HPDE6-E6E7 (cell line): ENCODE data around the gene TGFBR1.

Experiments
- DNase-seq: peaks from one replicate; pipeline ENCODE4 v3.0.0; 2011; ENCODE audit warnings: missing footprints; ENCODE audit errors: extremely low spot score

The TGFBR1 gene

DNA sequence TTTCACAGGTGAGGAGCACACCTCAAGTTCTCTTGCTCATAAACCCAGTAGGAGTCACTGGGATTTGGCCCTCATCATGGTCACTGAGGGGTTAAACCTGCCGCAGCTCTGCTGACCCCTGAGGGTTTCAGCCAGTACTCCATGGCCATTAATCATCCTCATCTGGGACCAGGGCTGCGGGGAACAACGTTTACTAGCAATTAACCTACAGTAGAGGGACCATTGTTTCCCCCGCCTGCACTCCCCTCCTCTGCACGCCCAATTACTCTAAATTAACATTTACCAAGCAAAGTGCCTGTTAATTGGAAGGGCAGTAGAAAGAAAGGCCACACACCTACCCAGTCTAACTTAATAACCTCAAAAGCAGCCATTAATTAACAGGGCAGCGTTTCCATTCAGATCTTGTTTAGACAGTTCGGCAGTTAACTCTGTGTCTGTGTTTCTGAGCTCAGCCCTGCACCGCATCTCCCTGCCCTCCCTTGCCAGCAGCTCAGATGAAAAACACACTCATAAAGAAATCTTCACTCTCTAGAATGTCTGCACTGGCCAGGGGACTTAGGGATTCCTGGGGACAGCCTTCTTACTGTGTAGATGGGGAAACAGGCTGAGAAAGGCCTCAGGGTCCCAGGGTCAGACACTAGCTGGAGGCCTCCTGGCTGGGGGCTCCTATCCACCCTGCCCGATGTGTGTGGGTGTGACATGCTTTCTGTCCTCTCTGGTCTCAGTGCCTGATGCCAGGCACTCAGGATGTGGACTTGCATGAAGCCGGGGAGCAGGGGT lies 65.3 kb downstream of the TGFBR1 start:
- no peak for DNase-seq

DNA sequence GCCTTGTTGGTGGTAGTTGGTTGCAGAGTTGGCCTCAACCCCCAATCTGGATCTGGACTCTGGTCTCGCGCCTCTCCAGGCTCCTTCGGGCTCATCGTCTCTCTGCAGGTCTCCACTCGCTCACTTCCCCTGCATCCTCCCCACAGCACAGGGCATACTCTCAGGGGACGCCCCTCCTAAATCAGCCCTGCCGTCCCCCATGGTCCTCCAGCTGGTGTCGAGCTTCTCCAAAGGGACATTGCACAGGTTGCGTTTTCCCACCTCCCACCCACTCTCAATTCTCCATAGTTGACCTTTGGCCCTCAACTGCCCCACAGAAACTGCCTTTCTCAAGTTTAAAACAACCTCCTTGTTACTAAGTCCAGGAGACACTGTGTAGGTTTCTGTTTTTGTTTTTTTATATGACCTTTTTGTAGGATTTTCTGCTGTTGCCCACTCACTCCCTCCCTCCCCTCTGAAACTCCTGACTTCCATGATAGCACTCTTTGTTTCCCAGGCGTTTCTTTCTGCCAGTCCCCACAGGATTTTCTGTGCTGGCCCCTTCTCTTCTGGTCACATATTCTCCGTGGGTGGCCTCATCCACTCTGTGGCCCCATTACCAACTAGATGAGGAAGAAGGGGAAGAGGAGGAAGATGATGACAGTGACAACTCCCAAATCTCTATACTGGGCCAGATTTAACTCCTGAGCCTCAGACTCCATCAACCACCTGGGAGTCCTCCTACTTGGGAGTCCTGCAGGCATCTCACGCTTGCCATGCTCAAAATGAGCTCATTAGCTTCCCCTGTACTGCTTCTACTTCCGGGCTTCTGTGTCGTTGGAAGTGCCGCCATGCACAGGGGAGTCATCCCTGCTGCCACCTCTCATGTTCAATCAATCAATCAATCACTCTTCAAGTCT lies 66.6 kb downstream of the TGFBR1 start:
- DNase-seq: no peak

DNA sequence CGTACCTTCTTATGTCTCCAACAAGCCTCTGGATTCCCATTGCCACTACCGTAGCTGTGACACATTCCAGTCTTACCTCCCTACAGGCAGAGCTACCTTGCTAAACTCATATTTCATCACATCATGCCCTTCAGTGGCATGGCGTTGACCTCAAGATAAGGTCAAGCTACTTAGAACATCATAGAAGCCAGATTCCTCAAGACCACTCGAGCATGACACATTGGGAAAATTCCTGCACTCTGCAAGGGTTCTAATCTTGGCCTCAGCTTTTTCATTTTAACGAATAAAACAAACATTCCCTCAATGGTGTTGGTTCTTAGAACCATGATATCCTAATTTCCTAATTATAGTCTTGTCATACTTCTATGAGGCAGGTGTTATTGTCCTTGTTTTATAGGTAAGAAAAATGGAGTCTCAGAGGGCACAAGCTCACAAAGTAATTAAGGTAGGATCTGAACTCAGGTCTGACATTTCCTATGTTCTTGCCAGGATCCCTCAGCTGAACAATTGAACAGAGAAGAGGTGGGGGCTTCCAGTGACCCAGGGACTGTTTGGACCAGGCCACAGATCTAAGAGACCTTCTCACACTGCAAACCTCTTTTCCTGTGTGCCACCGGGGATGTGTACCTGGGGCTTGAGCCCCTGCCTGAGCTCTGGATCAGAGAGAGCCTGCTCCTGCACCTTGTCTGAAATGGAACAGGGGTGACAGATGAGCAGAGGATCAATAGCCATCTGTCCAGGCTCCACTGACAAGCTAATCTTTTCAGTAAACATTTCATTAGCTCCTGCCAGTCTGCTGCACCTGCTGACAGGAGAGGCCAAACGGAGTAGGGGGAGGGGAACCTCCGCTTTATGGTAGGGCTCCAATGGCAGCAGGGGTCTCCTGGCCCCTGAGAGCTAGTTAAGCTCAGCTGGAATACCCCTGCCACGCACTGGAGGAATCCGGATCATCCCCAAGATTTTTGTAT lies 67.5 kb downstream of the TGFBR1 start:
- DNase-seq: no peak

DNA sequence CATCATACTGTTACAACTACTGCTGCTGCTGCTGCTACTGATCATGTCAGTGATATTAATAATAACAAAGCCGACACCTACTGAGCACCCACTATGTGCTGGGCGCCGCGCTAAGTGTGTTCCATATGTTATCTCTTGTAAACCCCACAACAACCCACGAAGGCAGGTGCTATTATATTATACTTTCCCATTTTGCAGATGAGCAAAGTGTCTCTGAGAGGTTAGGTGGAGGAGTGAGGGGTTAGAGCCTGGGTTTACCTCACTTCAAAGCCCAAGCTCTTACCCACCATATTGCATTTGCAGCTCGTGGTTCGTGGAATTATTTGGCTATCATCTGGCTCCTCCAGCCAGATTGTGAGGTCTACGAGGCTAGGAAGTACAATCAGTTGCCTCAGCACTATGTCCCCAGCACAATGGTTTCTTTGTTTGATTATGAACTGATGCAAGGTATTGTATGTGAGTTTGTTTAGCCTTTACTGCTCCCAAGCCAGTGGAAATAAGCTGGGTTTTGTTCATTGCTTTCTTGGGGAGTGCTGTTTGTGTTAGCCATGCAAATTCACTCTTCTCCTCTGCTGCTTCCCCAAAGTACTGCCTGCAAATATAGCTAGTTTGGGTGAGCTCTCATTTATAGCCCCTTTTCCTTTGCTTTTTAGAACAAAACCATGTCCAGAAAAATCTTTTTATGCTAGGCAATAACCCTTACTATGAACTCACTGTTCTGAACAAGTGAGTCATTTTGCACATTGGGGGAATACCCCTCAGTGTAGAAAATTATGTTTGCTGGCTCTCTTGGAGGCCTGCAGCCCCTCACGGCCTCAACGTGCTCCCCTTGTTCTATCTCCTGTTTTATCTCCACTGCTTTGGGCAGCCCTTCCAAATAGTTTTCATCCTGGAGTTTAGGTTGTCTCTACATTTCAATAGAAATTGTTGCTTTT lies 68.9 kb downstream of the TGFBR1 start:
- no peak for DNase-seq

DNA sequence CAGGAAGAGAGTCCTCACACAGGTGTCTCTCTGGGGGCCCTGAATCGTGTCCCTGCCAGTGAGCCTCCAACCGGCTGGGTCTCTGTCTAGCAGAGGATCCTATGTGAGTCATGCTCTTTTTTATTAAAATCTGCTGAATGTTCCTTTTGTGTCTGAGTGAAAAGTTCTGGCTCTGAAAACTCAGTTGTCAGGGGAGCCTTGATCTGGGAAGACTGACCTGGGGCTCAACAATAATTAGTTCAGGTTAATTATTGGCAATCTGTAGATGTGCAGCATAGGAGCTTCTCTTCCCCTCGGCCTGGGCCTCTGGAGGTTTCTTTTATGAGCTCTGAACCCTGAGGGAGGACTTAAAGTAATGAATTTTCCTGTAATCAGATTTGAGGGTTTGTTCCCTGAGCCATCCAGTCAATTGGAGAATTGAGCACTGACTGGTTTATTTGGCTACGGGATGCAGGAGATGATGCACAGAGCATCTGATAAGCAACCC lies 71.7 kb downstream of the TGFBR1 start:
- DNase-seq: no peak

DNA sequence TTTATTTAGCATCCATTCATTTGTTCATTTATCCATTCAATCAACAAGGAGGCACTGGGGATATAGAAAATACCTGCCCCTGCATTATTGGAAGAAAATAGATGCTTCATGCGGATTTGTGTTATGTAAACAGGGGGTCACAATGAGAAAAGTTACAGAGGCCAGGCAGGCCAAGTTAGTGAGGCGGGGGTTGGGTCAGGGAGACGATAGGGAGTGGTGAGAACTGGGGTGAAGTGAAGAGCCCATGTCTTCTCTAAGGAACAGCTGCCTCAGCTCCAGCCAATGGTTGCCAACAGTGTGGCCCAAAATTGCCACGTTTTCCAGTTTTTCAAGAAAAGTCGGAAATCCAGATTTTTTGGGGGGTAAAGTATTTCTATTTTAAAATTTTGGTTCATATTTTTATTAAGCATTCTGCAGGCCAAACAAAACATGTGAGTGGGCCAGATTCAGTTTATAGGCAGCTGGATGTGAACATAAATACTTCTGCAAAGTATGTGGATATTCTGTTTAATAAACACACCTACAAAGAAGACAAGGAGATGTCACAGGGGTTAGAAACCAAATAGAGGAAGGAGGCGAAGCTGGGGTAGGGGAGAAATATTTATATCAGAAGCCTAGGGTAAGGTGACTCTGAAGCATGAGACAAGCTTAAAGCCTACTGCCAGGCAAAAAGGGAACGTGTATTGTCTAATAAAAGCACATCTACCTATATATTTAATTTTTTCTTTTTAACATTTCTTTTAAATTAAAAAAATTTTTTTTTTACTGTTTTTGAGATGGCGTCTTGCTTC lies 72.9 kb downstream of the TGFBR1 start:
- no peak for DNase-seq

DNA sequence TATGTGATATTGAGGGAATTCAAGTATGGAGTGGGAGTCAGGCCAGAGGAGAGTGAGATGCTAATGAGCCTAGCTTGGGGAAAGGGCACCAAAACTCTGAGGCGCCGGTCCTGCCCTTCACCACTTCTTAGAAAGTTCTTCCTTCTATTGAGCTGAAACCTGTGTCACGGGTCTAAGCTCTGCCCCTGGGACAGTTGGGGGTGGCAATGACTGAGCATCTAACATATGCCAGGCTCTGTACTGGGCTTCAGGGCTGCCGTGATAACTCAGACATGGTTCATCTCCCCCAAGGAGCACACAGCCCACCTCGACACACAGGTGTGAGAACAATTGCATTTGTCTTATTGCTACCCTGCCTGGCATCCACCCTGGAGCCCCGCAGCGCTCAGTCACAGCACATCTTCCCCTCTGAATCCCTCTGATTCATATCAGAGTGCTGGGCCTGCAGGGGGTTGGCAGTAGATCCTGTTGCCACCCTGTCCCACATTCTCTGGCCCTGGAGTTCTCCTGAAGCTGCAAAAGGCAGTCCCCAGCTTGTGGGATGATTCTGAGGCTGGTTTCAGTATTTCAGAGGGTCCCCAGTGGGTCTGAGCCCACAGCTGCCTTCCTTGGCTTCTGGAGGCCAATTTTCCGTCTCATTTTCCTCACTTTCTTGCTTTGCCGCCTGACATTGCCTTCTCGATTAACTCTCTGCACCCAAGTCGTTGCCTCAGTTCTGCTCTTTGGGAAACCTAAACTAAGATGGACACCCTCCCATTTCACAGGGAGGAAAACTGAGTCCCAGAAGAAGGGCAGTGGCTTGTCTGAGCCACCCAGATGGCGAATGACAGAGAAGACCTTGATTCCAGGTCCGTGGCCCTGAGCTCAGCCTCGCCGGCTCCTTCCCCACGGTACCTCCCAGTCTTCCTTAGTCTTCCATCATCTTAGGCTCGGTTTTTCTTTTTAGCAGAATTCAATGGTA lies 74.3 kb downstream of the TGFBR1 start:
- no peak for DNase-seq

DNA sequence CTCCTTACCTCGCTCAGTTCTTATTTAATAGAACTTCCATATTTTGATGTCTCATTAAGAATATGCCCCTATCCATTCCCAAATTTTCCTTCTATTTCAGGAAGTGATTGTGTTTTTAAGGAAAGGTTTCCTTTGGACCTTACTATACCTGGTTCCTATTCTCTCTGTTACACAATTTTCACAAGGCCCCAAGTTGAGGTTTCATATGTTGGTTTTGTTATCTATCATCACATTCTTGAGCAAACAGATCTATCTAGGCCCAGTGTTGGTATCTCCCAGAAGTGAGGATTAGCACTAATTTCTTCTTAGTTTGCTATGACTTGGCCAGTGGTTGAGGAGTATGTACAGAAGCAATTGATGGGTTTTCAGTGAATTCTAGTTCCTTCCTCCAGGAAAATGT lies 75.3 kb downstream of the TGFBR1 start:
- DNase-seq: no peak

DNA sequence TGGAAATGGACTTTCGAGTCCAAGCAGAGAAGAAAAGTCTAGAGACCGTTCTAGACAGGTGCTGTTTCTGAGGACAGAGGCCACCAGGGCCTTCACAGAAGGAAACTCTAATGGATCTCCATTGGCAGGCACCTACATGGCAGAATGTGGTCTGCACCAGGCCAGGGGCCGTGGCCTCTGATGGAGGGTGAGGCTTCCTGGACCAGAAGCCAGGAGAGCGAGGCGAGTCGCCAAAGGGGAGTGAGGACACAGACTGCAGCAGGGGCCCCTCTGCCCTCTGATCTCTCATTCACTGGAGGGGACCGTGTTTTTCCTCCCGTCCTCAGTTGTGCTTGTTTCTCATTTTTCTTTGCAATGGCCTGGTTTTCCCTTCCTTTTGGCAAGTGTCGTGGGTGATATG lies 75.7 kb downstream of the TGFBR1 start:
- DNase-seq: no peak

DNA sequence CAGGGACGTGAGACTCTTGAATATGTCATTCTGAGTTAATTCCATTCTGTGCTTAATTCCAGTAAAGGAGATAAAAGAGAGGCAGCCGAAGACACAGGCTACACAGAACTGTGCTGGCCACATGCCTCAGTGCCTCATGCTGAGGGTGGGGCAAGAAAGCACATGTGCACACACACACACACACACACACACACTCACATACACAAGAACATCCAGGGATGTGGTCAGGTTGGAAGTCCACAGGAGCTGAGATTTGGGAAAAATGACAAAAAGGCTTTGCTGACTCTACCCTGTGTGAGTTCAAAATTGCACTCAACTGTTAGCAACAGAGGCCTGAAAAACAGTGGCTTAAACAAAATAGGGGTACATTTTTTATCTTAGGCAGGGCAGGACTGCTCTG lies 76.3 kb downstream of the TGFBR1 start:
- no peak for DNase-seq

DNA sequence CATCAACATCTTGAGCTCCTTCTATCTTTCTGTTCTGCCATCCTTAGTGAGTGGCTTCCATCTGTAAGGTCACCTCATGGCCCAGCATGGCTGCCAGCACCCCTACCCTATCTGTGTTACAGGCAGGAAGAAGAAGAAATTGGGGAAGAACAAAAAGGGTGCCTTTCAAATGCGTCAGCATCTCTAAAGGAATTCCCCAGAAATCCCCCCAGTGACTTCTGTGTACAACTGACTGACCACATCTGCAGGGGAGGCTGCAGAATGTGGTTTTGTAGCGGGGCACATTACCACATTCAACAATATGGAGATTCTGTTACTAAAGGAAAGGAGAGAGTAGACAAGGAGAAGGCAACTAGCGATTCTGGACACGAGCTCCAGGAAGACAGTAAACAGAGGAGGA lies 76.7 kb downstream of the TGFBR1 start:
- DNase-seq: no peak

DNA sequence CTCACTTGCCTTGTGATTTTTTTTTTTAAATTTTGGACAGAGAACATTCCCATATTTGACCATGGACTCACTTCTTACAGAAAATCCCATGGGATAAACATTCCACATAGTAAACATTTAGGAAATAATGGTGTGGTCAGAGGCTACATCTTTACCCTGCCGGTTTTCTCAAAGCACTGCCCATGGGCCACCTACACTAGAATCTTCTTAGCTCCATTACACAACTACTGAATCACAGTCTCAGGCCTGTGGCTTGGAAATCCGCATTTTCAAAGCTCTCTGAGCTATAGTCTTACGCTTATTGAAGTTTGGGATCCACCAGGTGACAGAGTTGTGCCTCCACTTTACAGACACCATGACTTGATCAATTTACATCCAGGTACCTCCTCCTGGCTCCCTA lies 77.4 kb downstream of the TGFBR1 start:
- no peak for DNase-seq

DNA sequence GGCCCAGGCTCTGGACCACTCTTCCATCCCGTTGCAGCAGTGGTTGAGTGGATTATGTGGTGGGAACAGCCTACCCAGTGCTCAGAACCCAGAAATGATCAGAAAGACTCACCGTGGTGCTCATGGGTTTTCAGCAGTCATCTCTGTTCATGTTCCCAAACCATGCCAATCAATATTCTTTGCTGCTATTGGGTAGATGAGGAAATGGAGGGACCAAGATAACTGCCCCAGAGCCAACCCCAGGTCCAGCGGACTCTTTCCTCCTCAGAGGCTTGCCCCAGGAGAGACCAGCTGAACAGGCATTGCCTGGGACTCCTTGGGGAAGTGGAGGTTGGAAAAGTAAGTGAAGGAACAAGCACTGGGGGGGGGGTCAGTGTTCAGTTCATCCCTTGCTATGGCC lies 78.7 kb downstream of the TGFBR1 start:
- DNase-seq: no peak

DNA sequence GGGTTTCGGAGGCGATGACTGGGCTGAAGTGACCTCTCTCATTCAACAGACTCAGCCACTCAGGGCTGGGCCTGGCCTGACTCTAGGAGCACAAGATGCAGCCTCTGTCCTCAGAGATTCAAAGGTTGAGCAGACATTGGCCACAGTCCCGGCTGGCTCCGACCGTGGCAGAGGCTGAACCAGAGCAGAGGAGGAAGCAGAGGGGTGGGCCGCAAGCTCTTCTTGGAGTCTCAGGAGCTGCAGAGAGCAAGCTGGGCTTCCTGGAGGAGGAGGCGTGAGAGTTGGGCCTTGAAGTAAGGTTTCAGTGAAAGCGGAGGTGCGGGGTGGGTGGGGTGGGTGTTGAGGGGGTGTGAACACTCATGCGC lies 79.2 kb downstream of the TGFBR1 start:
- no peak for DNase-seq

DNA sequence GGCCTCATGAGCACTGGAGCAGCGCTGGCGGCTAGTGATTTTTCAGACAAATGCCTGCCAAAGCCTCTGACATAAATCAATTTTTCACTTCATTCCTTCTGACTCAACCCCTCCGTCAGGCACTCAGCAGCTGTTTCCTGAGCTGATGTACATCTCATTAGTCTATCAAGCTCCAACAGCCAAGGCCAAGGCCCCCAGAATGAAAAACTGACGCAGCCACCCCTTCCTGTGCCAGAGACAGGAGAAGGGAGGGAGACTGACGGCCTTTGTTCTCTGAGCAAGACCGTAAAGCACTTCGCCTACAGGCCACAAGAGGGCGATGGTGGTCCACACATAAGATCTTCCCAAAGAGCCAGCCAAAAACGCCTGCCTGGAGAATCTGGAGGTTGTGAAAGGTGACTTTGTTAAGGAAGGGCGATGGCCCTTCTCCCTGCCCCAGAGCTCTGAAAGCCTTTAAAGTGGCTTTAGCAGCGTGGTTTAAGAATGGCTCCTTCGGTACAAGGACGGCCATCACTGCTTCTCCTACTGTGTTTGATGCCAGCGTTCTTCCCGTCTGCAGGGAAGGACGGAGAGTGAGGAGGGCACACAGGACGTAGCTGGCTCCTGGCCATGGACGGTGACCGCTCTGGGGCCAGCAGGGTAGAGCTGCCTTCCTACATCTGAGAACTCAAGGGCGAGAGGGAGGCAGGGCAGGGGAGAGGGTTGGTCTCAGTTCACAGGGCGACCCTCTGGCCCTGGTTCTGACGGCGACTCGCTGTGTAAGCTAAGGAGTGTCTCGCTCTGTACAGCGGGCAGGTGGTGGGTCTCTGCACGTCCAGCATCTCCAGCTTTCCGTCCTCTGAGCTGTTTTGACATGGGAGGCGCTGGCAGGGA lies 79.8 kb downstream of the TGFBR1 start:
- peak; percentile 70 for DNase-seq

DNA sequence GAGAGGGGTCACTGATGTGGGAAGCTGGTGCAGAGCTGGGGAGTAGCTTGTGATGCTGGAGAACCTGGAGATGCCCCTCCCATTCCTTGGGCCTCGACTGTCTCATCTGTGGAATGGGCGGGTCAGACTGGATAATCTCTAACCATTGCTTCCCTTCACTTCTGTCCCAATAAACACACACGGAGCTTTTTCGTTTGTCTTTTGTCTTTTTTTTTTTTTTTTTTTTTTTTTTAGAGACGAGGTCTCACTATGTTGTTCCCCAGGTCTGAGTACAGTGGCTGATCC lies 80.4 kb downstream of the TGFBR1 start:
- no peak for DNase-seq

DNA sequence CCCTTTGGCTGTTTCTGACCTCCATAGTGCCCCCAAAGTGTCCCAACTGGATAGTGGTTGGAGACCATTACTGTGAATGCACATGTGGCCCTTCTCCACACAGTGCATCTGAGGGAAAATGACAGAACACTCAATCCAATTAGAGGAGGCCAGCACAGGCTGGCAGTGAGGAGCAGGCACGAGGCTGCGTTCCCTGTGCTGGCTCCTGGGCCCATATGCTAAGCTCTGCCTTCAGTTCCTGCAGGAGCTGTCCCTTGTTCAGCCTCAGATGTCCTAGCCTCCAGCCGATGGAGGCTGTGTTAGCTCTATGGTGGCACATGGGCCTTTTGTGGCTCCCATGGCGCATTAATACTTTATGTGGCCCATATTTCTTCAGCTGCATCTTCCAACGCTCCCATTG lies 81.0 kb downstream of the TGFBR1 start:
- no peak for DNase-seq

DNA sequence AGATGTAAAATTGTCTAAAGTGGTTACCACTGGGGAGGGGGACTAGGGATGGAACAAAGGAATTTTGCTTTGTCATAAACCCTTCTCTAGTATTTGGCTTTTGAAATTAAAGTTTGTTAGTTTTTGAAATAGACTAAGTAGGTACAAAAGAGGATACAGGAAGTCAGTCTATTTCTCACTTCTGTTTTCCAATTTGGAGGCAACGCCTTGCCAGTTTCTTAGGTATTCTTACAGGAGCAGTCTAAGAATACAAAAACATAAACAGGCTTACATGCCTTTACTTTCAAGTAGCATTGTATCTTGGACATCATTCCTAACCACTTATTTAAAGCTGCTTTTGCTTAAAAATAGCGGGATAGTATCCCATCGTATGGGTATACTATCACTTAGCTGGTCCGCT lies 82.4 kb downstream of the TGFBR1 start:
- DNase-seq: no peak
